Measurements from ENCODE around the gene ZNF485.
"Not testable (repeated sequence)": the region's sequence is repeated elsewhere in the genome, so short reads cannot be mapped to it uniquely, and the experiment has no call there.

The ZNF485 gene

DNA sequence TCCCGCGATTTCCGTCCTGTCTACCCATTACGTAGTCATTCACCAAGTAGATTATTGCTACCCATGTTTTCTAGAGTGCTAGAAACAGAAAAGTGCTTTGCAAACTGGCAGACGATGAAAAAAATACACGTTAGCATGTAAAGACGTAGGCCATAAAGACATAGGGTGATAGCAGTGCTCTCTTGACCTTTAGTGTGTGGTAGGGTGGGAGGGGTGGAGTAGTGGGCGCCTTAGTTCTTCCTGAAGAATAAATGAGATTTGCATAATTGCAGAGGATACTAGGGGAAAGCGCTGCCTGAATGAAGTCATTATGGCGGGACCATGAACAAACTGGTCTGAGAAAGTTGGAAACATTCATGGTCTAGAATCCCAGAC, 948 bp downstream of the ZNF485 start:
- FAIRE-seq, result no peak

DNA sequence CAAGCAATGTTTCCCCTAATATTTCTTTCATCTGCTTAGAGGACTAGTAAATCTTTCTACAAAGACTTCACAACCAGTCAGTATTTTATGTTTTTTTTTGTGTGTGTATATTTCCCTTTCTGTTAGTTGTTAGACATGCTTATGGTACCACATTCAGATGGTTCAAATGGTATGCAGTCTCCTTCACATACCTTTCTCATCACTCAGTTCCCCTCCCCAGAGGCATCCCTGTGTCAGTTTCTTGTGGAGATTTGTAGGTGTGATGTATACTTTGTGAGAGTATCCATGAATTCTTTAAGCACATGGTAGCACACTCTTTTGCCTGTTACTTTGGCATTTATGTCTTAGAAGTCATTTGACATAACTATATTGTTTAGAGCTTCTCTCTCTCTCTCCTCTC, 4.4 kb downstream of the ZNF485 start:
- no peak for FAIRE-seq

DNA sequence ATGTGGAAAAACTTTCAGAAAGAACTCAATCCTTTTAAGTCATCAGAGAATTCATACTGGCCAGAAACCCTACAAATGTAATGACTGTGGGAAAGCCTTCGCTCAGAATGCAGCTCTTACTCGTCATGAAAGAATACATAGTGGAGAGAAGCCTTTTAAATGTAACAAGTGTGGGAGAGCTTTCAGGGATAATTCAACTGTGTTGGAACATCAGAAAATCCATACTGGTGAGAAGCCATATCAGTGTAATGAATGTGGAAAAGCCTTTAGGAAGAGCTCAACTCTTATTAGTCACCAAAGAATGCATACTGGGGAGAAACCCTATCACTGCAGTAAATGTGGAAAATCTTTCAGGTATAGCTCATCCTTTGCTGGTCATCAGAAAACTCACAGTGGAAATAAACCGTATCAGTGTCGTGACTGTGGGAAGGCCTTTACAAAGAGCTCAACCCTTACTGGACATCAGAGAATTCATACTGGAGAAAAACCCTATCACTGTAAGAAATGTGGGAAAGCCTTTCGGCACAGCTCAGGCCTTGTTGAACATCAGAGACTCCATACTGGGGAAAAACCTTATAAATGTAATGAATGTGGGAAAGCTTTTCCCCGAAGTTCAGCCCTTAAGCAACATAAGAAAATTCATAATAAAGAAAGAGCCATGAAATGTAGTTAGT, 10.6 kb downstream of the ZNF485 start:
- FAIRE-seq, result no peak

DNA sequence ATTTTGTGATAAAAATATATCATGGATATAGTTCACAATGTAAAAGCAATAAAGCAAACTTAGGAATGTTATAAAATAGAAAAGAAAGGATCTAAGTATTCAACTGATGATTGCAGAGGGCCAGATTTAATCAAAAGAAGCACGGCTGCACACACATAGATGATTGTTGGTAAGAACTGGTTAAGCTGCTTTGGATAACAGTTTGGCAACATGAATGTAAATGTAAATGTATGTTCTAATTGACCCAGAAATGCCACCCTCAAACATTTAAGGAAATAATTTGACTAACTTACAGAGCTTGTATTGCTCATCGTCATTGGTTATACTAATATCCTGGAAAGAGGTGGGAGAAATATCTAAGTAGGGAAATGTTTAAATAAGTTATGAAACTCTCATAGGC, 13.1 kb downstream of the ZNF485 start:
- FAIRE-seq, result no peak

DNA sequence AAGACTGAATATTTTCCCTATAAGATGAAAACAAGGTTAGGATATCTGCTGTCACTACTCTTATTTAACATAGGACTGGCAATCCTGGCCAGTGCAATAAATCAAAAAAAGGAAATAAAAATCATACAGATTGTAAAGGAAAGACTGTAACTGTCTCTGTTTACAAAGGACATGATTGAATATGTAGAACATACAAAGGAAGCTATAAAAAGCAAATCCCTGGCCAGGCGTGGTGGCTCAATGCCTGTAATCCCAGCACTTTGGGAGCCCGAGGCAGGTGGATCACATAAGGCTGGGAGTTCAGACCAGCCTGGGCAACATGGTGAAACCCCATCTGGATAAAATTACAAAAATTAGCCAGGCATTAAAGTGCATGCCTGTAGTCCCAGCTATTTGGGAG, 15.8 kb downstream of the ZNF485 start:
- no peak for FAIRE-seq

DNA sequence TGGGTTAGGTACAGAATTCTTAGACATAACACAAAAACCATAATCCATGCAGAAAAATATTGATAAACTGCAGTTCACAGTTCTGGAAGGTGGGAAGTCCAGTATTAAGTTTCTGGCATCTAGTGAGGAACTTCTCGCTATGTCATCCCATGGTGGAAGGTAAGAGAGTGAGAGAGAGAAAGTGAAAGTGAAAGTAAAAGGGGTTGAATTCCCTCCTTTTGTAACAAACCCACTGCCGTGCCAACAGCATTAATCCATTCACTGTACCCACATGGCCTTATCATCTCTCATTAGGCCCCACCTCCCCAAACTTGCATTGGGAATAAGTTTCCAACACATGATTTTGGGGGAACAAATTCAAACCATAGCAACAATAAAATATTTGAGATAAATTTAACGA, 17.1 kb downstream of the ZNF485 start:
- FAIRE-seq, result no peak

DNA sequence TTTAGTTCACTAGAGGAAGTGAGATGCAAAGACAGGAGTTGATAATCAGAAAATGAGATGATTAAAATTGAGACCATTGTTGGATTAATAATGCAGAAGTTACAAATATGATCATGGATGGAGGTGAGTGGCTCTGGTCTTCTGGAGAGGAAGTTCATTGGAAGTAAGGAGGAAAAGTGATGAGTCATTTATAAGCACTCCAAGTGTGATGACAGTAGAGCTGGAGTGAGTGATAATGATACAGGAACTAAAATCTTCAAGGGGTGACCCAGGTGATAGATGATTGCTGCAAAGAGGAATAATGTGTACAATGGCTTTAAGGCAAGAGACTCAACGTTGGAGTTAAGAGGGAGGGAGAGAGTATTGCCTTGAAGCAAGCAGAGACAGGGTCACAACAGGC, 21.7 kb downstream of the ZNF485 start:
- no peak for FAIRE-seq

DNA sequence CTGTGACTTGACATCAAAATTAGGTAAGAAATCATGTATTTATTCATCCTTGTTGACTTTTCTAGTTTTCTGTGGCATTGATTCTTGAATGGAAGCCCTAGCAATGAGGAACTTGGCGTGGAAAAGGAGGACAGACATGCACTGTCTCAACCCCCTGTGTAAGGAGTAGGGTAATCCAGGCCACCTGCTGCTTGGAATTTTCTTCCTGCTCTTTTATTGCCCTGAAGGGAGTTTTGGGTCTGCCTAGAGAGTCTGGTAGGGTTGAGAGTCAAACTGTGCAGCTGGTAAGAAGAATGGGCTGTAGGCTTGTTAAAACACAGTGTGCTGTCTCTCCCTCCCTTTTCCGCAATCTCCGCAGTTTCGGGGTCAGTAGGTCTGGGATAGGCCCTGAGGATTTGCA, 22.7 kb downstream of the ZNF485 start:
- no peak for FAIRE-seq

DNA sequence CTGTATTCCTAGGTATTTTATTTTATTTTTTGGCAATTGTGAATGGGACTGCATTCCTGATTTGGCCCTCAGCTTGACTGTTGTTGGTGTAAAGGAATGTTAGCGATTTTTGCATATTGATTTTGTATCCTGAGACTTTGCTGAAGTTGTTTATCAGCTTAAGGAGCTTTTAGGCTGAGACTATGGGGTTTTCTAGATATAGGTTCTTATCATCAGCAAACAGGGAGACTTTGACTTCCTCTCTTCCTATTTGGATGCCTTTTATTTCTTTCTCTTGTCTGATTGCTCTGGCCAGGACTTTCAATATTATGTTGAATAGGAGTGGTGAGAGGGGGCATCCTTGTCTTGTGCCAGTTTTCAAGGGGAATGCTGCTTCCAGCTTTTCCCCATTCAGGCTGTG, 29.6 kb downstream of the ZNF485 start:
- FAIRE-seq, result not testable (repeated sequence)

DNA sequence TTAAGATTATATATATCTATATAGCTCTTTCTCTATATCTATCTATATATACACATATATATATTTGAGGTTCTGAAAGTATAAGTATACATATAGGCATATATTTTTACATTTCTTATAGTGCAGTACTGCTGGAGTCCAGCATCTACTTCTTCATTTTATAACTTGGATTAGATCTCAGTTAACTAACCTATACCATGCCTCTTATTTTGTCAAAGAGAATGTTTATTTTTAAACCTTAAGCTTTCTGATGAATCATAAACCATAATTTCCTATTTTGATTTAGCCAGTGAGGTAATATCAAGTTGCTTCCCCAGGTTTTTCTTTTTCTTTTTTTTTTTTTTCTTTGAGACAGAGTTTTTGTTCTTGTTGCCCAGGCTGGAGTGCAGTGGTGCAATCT, 34.4 kb downstream of the ZNF485 start:
- FAIRE-seq, result no peak

DNA sequence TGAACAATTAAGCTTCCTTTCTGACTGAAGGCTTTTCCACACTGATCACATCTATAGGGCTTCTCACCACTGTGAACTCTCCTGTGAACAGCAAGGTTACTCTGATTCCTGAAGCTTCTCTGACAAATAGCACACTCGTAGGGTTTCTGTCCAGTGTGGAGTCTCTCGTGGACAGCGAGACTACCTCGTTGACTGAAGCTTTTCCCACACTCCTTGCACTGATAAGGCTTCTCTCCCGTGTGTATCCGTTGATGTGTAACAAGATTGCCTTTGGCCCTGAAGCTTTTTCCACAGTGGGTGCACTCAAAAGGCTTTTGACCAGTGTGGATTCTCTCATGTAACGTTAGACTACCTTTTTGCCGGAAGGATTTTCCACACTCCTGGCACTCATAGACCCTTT, 38.0 kb downstream of the ZNF485 start:
- FAIRE-seq, result no peak

DNA sequence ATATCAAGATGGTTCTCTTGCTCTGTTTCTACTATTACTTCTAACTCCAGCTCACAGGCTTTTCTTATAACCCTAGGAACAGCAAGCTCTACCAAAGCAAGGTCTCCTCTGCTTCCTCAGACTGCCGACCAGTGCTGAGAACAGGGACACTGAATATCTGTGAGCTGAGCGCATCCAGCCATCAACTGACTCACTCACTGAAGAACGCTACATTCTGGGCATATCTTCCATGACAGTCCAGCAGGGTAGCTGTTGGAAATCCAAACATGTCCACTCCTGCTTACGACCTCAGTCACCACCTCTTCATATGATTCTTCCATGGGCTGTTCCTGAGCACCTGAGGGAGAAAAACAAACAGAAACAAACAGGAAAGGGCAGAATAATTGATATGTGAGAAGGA, 39.6 kb downstream of the ZNF485 start:
- no peak for FAIRE-seq

DNA sequence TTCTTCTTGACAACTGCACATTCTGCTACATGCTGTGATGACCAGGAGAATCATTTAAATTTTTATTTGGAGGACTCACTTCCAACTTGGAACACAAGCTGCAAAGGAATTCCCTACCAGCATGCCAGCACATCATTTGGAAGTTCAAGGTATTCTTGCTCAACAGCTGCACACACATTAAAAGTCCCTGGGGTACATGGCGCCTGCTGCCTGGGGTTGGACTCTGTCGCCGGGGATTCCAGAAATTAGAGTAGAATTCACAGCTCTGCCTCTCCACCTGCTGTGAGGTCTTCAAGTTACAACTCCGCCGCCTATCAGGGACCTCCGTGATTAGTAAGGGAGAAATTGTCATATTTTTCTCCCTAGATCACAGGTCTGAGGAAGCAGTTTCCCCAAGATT, 41.3 kb downstream of the ZNF485 start:
- FAIRE-seq, result no peak

DNA sequence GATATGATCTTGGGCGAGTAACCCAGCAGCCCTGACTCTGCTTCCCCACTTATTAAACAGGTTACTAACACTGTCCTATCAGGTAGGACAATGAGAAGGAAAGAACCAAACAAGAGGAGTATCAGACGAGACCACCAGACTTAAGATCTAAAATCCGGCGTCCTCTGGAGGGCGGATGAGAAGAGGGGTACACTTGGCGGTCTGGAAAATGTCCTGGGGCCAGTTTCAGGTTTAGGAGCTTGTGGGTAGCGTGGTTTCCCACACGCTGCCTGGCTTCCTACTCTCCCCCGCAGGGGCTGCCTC, 41.8 kb downstream of the ZNF485 start:
- no peak for FAIRE-seq

DNA sequence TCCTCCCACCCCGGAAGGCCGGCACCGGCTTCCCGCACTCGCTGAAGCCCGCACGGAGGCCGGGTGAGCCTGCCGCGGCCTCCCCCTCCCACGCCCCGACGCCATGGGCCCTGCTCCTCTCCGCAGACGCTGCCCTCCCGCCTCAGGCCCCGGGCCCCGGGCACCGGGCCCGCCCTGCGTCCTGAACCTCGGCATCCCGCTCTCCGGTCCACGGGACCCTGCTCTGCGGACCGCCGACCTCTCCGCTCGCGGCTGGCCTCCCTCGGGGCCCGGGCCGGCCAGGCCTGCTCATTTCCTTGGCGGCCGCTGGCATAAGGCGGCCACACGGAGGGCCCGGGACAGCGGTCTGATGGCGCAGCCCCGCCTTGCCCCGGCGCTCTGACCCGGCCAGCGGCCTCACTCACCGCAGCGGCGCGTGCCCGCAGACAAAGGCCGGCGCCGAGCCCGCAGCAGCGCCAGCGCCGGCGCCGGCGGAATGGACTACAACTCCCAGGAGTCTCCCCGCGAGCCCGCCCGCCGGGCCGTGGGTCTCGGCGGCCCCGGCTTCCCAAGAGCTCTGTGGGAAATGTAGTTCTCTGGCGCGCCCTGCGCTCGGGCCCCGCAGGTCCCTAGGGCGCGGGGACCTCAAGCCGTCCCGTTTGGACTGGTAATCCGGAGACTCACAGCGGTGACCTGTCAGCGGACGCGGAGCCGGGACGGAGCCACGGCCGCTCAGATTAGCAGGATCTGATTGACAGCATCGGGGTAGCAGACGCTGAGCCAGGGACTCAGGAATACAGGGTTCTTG, 42.4 kb downstream of the ZNF485 start, which contains the start of gene ZNF32:
Gene ZNF32 (minus strand): TSS at position 484 of the 787 bp plus-strand sequence. CDS start 2,748 bp downstream, outside the sequence.
- no peak for FAIRE-seq

DNA sequence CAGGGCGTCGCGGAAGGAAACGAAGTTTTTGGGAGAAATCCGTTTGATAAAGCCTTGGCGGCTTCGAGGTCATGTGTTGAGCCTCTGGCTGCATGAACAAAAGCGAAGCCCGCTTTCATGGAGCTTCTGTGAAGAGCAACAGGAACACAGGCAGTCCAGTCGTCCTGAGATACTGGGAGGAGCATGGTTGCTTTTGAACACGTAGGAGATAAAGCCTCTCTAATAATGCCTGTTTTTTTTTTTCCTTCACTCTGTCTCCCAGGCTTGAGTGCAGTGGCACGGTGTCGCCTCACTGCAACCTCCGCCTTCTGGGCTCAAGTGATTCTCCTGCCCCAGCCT, 42.9 kb downstream of the ZNF485 start:
- FAIRE-seq, result no peak

DNA sequence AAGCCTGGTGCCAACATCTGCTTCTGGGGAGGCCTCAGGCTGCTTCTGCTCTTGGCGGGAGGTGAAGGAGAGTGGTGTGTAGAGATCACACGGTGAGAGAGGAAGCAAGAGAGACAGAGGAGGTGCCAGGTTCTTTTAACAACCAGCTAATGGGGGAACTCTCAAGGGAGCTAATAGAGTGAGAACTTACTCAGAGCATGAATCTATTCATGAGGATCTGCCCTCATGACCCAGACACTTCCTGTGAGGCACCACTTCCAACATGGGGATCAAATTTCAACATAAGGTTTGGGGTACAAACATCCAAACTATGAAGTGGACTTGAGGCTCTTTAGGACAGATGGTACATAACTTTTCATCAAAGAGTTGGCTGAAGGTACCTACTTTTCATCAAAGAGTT, 47.5 kb downstream of the ZNF485 start:
- FAIRE-seq, result no peak

DNA sequence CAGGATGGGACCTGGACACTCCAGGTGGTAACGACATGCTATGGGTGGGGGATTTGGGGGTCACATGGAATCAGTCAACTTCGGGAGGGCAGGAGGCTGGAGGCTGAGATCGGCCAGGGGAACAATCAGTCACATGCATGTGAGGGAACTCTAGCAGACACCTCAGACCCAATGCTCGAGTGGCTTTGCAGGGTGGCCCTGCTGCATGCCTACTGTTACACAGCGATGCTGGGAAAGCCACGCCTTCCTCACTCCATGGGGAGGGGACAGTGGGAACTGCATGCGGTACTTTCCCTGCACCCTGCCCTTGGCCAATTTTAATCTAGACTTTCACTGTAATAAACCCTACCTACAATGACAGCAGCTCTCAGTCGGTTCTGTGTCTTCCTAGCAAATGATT, 49.1 kb downstream of the ZNF485 start:
- no peak for FAIRE-seq

DNA sequence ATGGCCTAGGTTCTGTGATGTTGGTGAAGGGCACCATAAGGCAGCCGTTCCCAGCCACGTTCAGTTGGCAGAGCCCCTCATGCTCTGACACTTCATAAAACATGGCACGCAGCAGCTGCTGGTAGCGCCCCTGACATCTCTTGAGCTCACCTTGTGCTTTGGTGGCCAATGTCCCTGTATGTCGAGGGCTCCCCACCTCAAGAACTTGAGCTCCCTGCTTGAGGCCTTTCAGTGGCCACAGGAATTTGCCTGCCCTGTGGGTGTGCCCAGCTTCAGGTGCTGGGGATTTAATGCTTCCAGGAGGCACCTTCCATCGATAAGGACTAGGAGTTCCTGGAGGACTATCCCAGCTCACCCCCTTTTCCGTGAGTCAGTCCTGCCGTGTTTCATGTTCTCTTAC, 52.0 kb downstream of the ZNF485 start:
- FAIRE-seq, result no peak

DNA sequence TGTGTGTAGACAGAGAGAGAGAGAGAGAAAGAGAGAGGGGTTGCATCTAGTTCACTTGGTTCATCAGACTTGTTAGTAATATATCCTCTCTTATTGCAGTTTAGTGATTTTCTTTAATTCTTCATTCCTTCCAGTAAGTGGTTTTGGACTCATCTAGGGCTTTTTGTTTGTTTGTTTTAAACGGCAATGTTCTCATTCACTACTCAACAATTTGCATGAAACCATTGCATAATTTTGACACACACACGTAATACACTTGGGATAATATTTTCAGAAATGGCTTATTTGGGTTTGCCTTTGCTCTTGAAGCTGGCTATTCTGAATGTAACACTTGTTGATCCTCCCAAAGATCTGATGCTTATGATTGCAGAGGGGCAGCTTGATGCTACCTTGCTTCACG, 58.8 kb downstream of the ZNF485 start:
- FAIRE-seq, result no peak

DNA sequence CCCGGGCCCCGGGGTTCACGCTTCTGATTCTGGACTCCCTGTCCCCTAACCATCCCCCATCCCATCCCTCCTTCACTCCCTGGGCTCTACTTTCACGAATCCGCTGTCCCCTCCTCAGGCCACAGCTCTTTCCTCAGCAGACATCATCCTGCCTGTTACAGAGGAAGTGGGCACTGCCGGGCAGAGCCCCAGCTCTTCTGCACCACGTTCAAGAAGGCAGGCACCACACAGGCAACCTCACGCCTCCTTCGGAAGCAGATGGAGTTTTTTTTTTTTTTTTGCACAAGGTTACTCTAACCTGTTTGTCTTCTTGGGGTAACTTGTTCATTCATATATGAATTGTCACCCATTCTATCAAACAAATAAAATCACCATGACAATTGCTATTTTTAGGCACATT, 60.3 kb downstream of the ZNF485 start:
- FAIRE-seq, result no peak

DNA sequence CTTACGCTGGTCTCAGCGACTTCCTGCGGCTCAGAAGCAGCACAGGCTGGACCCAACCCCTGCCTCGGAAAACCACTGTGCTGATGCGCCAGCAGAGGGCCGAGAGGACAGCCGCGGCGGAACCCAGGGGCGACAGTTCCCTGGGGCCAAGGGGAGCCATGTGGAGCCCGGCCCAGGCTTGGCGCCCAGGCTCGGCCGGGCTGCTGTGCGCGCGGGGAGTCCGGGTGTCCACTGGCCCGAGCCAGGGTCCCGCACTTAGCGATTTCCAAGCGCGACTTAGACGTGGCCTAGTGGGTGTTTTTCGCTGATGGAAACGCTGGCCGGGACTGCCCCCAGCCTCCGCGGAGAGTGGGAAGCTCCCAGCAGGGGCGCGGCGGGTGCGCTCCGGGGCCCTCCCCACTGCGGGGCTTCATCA, 61.1 kb downstream of the ZNF485 start:
- FAIRE-seq, result no peak
